Measurements from ENCODE around the gene MAP4K5.

DNA sequence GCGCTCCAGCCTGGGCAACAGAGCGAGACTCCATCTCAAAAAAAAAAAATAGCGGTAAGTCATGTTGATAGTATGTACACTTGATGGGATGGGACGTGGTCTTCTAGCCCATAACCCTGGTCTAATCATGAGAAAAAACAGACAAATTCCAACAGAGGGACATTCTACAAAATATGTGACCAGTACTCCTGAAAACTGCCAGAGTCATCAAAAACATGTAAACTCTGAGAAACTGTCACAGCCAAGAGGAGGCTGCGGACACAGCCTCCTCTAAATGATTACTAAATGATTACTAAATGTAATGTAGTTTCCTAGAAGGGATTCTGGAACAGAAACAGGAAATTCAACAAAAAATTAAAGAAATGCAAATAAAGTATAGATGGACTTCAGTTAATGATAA, 156.6 kb downstream of the MAP4K5 start:
- TF ChIP-seq EZH2 (optimal IDR thresholded peaks at IDR 0.05; ENCODE audit: low read depth, low read length) (no peak), EZH2phosphoT487 (IDR thresholded peaks at IDR 0.05; ENCODE audit: low read length) (no peak)
- TF ChIP-seq, protein P1, sequence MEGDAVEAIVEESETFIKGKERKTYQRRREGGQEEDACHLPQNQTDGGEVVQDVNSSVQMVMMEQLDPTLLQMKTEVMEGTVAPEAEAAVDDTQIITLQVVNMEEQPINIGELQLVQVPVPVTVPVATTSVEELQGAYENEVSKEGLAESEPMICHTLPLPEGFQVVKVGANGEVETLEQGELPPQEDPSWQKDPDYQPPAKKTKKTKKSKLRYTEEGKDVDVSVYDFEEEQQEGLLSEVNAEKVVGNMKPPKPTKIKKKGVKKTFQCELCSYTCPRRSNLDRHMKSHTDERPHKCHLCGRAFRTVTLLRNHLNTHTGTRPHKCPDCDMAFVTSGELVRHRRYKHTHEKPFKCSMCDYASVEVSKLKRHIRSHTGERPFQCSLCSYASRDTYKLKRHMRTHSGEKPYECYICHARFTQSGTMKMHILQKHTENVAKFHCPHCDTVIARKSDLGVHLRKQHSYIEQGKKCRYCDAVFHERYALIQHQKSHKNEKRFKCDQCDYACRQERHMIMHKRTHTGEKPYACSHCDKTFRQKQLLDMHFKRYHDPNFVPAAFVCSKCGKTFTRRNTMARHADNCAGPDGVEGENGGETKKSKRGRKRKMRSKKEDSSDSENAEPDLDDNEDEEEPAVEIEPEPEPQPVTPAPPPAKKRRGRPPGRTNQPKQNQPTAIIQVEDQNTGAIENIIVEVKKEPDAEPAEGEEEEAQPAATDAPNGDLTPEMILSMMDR (IDR thresholded peaks at IDR 0.05; ENCODE audit: low read length): no peak
